OCI-LY1 (cell line): ENCODE data around the gene NEDD4L.
"Not testable (repeated sequence)": the region's sequence is repeated elsewhere in the genome, so short reads cannot be mapped to it uniquely, and the experiment has no call there.

Source experiments
- H2AFZ ChIP-seq: fragments of 200-600 bp; sonication (generic), shearing (Covaris generic); 2 replicates; pipeline ENCODE4 v1.6.0; 2014; ENCODE audit warnings: antibody characterized with exemption, mild to moderate bottlenecking, low read length
- H3F3A ChIP-seq: fragments of 200-600 bp; sonication (generic), shearing (Covaris generic); 2 replicates; pipeline ENCODE4 v1.6.0; 2014; ENCODE audit warnings: mild to moderate bottlenecking, antibody characterized with exemption, low read length, moderate library complexity; ENCODE audit not compliant: insufficient read depth
- H3K27ac ChIP-seq: fragments of 200-600 bp; sonication (generic); 2 replicates; pipeline ENCODE4 v1.5.1; 2014; ENCODE audit warnings: low read length, mixed run types, mild to moderate bottlenecking, low read depth; ENCODE audit not compliant: poor library complexity, severe bottlenecking
- H3K27me3 ChIP-seq: fragments of 200-600 bp; sonication (generic); 2 replicates; pipeline ENCODE4 v1.6.0; 2014; ENCODE audit warnings: antibody characterized with exemption, mild to moderate bottlenecking, low read length, moderate library complexity; ENCODE audit not compliant: insufficient read depth
- H3K36me3 ChIP-seq: fragments of 200-600 bp; sonication (generic); 2 replicates; pipeline ENCODE4 v1.6.1; 2014; ENCODE audit warnings: mild to moderate bottlenecking, antibody characterized with exemption, low read length, moderate library complexity, mixed read lengths; ENCODE audit not compliant: insufficient read depth
- H3K4me1 ChIP-seq: fragments of 200-600 bp; sonication (generic); 2 replicates; pipeline ENCODE4 v1.5.1; 2014; ENCODE audit warnings: mild to moderate bottlenecking, low read length, moderate library complexity; ENCODE audit not compliant: insufficient read depth, severe bottlenecking
- H3K4me2 ChIP-seq: fragments of 200-600 bp; sonication (generic), shearing (Covaris generic); 2 replicates; pipeline ENCODE4 v1.6.1; 2014; ENCODE audit warnings: low read length
- H3K4me3 ChIP-seq: fragments of 200-600 bp; sonication (generic); 2 replicates; pipeline ENCODE4 v1.5.1; 2014; ENCODE audit warnings: low read length, low read depth, mild to moderate bottlenecking, mixed read lengths; ENCODE audit not compliant: poor library complexity, severe bottlenecking
- H3K79me2 ChIP-seq: fragments of 200-600 bp; shearing (Covaris generic); 2 replicates; pipeline ENCODE4 v1.6.1; 2016; ENCODE audit warnings: mixed run types, low read length, mixed read lengths; ENCODE audit not compliant: insufficient read depth
- H3K9ac ChIP-seq: fragments of 200-600 bp; sonication (generic), shearing (Covaris generic); 2 replicates; pipeline ENCODE4 v1.6.1; 2014; ENCODE audit warnings: mild to moderate bottlenecking, low read length, mixed read lengths
- H3K9me2 ChIP-seq: fragments of 200-600 bp; sonication (generic), shearing (Covaris generic); 2 replicates; pipeline ENCODE4 v1.6.1; 2014; ENCODE audit warnings: low read depth, mild to moderate bottlenecking, low read length, mixed read lengths
- H3K9me3 ChIP-seq: fragments of 200-600 bp; shearing (Covaris generic); 2 replicates; pipeline ENCODE4 v1.6.1; 2014; ENCODE audit warnings: low read length, mixed read lengths
- H4K20me1 ChIP-seq: fragments of 200-600 bp; sonication (generic), shearing (Covaris generic); 2 replicates; pipeline ENCODE4 v1.6.0; 2016; ENCODE audit warnings: mild to moderate bottlenecking, low read length; ENCODE audit not compliant: insufficient read depth
- EZH2 ChIP-seq: fragments of 200-600 bp; sonication (generic), shearing (Covaris generic); IDR thresholded peaks from 2 replicates; pipeline ENCODE4 v1.8.0; 2017; ENCODE audit warnings: borderline replicate concordance, mixed run types, mild to moderate bottlenecking, antibody characterized with exemption, low read length, moderate library complexity, mixed read lengths
- TF ChIP-seq, protein P1 (sequence below): fragments of 200-600 bp; sonication (generic), shearing (Covaris generic); IDR thresholded peaks from 2 replicates; pipeline ENCODE4 v1.5.1; 2017; ENCODE audit warnings: mild to moderate bottlenecking, antibody characterized with exemption, low read length, moderate library complexity, mixed read lengths

The NEDD4L gene

DNA sequence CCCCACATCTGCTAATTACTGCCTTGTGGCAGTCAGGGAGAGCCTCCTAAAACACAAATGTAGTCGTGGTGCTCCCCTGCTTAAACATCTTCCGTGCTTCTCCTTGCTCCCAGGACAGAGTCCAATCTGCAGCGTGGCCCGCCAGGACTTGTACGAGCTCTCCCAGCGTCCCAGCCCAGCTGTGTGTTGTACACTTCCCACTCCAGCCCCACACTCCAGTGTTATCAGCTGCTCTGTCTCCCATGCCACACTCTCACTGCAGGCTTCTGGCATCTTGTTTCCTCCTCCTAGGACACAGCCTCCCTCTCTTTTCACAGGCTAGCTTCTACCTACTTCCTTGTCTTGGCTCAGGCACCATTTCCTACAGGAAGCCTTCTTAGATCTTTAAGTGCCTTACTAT lies 385.4 kb downstream of the NEDD4L start:
- H3K9ac ChIP-seq: no peak overlapping the region

DNA sequence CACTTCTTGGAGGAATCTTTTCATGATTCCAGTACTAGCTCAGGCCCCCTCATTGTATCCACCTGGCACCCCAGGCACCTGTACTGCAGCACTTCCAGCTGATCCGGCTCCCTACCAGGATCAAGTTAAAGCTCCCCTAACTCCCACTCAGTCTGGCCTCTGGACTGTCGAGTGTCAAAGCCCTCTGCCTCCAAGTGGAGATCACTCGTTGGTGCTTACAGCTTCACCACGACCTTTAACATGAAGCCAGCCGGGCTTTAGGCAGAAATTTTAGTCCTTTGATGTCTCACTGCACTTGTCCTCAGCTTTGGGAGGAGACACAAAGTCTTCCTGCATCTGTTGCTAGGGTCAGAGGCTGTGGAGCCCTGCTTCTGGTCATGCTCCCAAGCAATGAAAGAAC lies 387.2 kb downstream of the NEDD4L start:
- Histone ChIP-seq H3K27me3 (no peaks in the 10 kb centered on the region; the same call in 1 of the 2 replicates), H2AFZ (no peak overlapping the region), H3K79me2 (no peaks in the 10 kb centered on the region), H3K9me3 (no peaks in the 10 kb centered on the region), H3K4me3 (no peak overlapping the region), H3K36me3 (no peaks in the 10 kb centered on the region), H3K4me2 (no peak overlapping the region), H3K9me2 (no peaks in the 10 kb centered on the region), H3K4me1 (no peaks in the 10 kb centered on the region), H3K27ac (no peak overlapping the region), H4K20me1 (no peaks in the 10 kb centered on the region), H3K9ac (no peak overlapping the region), H3F3A (no peaks in the 10 kb centered on the region)
- TF ChIP-seq, protein P1, sequence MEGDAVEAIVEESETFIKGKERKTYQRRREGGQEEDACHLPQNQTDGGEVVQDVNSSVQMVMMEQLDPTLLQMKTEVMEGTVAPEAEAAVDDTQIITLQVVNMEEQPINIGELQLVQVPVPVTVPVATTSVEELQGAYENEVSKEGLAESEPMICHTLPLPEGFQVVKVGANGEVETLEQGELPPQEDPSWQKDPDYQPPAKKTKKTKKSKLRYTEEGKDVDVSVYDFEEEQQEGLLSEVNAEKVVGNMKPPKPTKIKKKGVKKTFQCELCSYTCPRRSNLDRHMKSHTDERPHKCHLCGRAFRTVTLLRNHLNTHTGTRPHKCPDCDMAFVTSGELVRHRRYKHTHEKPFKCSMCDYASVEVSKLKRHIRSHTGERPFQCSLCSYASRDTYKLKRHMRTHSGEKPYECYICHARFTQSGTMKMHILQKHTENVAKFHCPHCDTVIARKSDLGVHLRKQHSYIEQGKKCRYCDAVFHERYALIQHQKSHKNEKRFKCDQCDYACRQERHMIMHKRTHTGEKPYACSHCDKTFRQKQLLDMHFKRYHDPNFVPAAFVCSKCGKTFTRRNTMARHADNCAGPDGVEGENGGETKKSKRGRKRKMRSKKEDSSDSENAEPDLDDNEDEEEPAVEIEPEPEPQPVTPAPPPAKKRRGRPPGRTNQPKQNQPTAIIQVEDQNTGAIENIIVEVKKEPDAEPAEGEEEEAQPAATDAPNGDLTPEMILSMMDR: no peak
- TF ChIP-seq EZH2: no peak

More for the DNA sequence above, 385.4 kb downstream of the NEDD4L start:
- TF ChIP-seq, protein P1: no peak
- TF ChIP-seq EZH2: no peak
- no peak overlapping the region for H2AFZ ChIP-seq
- no peaks in the 10 kb centered on the region for H3K9me3 ChIP-seq
- H3K36me3 ChIP-seq: no peaks in the 10 kb centered on the region
- no peaks in the 10 kb centered on the region for H3K27me3 ChIP-seq
- no peak overlapping the region for H3K27ac ChIP-seq
- no peaks in the 10 kb centered on the region for H3K79me2 ChIP-seq
- no peaks in the 10 kb centered on the region for H4K20me1 ChIP-seq
- H3F3A ChIP-seq: no peaks in the 10 kb centered on the region
- no peak overlapping the region for H3K4me3 ChIP-seq
- H3K4me2 ChIP-seq: no peak overlapping the region
- H3K9me2 ChIP-seq: no peaks in the 10 kb centered on the region
- H3K4me1 ChIP-seq: no peaks in the 10 kb centered on the region

DNA sequence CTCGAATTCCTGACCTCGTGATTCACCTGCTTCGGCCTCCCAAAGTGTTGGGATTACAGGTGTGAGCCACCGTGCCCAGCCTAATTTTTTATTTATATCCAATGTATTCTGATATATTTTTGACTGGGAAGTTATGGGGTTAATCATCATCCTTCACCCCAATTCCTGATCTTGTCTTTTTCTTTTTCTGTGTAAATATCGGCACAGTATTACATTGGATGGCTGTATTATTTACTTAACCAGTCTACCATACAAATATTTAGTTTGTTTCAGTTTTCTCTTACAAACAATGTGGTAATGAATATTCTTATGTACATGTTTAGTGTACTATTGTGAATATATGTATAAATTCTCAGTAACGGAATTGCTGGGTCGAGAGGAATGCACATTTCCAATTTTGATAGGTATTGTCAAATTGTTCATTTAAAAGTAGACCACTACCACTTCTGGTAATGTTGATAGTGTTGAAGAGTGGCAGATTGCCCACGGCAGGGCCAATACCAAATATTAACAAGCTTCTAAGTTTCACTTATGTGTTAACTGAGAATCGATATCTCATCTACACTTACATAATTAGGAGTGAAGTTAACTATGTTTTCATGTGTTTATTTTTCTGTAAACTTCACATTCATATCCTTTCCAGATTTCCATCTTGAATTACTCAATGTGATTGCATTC lies 388.2 kb downstream of the NEDD4L start:
- Histone ChIP-seq H3K9ac (no peak overlapping the region), H3K9me2 (no peaks in the 10 kb centered on the region), H3K4me1 (no peaks in the 10 kb centered on the region), H3K9me3 (no peaks in the 10 kb centered on the region), H3K27ac (no peak overlapping the region), H3K27me3 (no peaks in the 10 kb centered on the region; the same call in 1 of the 2 replicates), H4K20me1 (no peaks in the 10 kb centered on the region), H3K36me3 (no peaks in the 10 kb centered on the region), H3K4me3 (no peak overlapping the region), H3F3A (no peaks in the 10 kb centered on the region), H3K4me2 (no peak overlapping the region), H2AFZ (no peak overlapping the region), H3K79me2 (no peaks in the 10 kb centered on the region)
- no peak for TF ChIP-seq EZH2
- TF ChIP-seq, protein P1: no peak

DNA sequence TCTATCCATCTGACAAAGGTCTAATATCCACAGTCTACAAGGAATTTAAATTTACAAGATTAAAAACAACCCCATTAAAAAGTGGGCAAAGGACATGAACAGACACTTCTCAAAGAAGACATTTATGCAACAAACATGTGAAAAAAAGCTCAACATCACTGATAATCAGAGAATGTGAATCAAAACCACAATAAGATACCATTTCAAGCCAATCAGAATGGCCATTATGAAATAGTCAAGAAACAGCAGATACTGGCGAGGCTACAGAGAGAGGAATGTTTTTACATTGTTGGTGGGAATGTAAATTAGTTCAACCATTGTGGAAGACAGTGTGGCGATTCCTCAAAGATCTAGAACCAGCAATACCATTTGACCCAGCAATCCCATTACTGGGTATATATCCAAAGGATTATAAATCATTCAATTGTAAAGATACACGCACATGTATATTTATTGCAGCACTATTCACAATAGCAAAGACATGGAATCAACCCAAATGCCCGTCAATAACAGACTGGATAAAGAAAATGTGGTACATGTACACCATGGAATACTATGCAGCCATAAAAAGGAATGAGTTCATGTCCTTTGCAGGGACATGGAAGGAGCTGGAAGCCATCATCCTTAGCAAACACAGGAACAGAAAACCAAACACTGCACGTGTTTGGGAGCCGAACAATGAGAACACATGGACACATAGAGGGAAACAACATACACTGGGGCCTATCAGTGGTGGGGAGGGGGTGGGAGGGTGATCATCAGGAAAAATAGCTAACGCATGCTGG lies 391.4 kb downstream of the NEDD4L start:
- not testable (repeated sequence) for H3K9me2 ChIP-seq, H3K36me3 ChIP-seq

More for the DNA sequence above, 391.4 kb downstream of the NEDD4L start:
- H3K9ac ChIP-seq, H3K27ac ChIP-seq, H4K20me1 ChIP-seq, H3K27me3 ChIP-seq, H3K4me3 ChIP-seq, H3F3A ChIP-seq, H3K4me2 ChIP-seq, H2AFZ ChIP-seq, H3K9me3 ChIP-seq, H3K4me1 ChIP-seq, H3K79me2 ChIP-seq: not testable (repeated sequence)
